ENCODE data around the gene FGF21. TPM values are rescaled to one million over a fixed set of nuclear protein-coding genes. Genes with fewer than 3 reads are reported as not detected.
A peak's percentile ranks its signal among the peaks of the same experiment; 100 is the strongest.

Gene FGF21
- total RNA-seq, 4 donors from 2014 or later = not detected

GRCh38 chr19:48806518-48806817, 51.1 kb downstream of the FGF21 start:
- Histone ChIP-seq H3K36me3 (peaks cover 0 to 44% of the 10 kb centered on the region in 2 donors), H3K27me3 (no peaks in the 10 kb centered on the region), H3K27ac (no peak overlapping the region), H3K4me1 (peaks cover 0 to 38% (median 3%) of the 10 kb centered on the region in 3 donors), H3K4me3 (no peak overlapping the region), H3K9me3 (no peaks in the 10 kb centered on the region)
- 67 to 83% methylated on average over 1 to 5 of the region's 5 CpGs for WGBS, 2 donors (ENCODE audit: low coverage in 1 of 2)
- TF ChIP-seq EP300 (IDR thresholded peaks at IDR 0.05) (no peak), POLR2AphosphoS5 (IDR thresholded peaks at IDR 0.05) (no peak)
- no peak for ATAC-seq

DNA sequence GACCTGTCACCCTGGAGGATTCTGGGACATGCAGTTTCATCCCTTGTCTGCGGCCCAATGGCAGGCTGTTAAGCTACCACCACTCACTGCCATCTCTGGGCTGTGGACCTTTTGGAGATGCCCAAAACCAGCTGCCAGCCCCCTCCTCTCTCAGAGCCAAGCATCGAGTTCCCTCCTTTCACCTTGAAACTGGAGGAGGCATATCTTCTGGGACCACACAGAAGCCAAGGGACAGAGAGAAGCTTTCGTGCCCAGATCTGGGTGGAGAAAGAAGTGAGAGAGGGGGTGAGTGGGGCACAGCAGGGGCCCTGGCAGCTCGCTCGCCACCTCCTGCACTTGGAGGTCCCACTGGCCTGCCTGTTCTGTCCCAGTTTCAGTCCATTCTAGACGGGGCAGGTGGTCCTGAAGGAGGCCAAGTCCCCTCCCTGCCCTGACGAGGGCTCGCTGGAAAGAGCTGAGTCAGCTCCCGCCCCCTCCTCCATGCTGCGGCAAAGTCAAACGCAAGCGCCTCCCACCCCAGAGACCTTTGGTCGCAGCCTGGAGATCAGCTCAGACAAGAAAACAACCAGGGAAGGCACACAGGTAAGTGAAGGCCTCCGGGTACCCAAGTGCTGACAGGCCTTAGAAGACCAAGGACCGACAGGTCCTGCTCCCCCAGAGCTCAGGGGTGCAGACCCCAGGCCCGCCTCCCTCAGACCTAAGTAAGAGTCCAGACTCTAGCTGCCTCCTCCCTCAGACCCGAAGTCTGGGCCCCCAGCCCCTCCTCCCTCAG, 51.7 kb downstream of the FGF21 start:
- no peaks in the 10 kb centered on the region for H3K27me3 ChIP-seq
- TF ChIP-seq EP300 (IDR thresholded peaks at IDR 0.05) (no peak), POLR2A (IDR thresholded peaks at IDR 0.05) (no peak), POLR2AphosphoS5 (IDR thresholded peaks at IDR 0.05) (no peak)
- TF ChIP-seq, protein P1, sequence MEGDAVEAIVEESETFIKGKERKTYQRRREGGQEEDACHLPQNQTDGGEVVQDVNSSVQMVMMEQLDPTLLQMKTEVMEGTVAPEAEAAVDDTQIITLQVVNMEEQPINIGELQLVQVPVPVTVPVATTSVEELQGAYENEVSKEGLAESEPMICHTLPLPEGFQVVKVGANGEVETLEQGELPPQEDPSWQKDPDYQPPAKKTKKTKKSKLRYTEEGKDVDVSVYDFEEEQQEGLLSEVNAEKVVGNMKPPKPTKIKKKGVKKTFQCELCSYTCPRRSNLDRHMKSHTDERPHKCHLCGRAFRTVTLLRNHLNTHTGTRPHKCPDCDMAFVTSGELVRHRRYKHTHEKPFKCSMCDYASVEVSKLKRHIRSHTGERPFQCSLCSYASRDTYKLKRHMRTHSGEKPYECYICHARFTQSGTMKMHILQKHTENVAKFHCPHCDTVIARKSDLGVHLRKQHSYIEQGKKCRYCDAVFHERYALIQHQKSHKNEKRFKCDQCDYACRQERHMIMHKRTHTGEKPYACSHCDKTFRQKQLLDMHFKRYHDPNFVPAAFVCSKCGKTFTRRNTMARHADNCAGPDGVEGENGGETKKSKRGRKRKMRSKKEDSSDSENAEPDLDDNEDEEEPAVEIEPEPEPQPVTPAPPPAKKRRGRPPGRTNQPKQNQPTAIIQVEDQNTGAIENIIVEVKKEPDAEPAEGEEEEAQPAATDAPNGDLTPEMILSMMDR (IDR thresholded peaks at IDR 0.05) = no peak
- 92 to 93% methylated on average over 2 of the region's 17 CpGs for WGBS, 2 donors (ENCODE audit: low coverage in 1 of 2)

GRCh38 chr19:48807590-48808308, 52.4 kb downstream of the FGF21 start:
- no peaks in the 10 kb centered on the region for H3K9me3 ChIP-seq
- peaks cover 0 to 42% of the 10 kb centered on the region in 2 donors for H3K36me3 ChIP-seq
- ATAC-seq = no peak
- no peak for TF ChIP-seq POLR2A (IDR thresholded peaks at IDR 0.05)
- TF ChIP-seq EP300 (IDR thresholded peaks at IDR 0.05) = no peak
- TF ChIP-seq, protein P1 (IDR thresholded peaks at IDR 0.05) = no peak
- no peak for TF ChIP-seq POLR2AphosphoS5 (IDR thresholded peaks at IDR 0.05)
- 80% methylated on average over 1 of the region's 13 CpGs; no CpG with 5 or more reads in 1 of the 2 donors for WGBS, 2 donors (ENCODE audit: low coverage in 1 of 2)
- peaks cover 0 to 48% (median 3%) of the 10 kb centered on the region in 3 donors for H3K4me1 ChIP-seq
- no peaks in the 10 kb centered on the region for H3K27me3 ChIP-seq
- H3K27ac ChIP-seq = peak overlapping the region in 1 of 4 donors; percentile 35
- H3K4me3 ChIP-seq = no peak overlapping the region

More for the DNA sequence above, 51.7 kb downstream of the FGF21 start:
- Histone ChIP-seq H3K27ac (peak overlapping the region in 1 of 4 donors; percentile 35), H3K4me3 (no peak overlapping the region), H3K36me3 (peaks cover 0 to 44% of the 10 kb centered on the region in 2 donors), H3K9me3 (no peaks in the 10 kb centered on the region), H3K4me1 (peaks cover 0 to 43% (median 3%) of the 10 kb centered on the region in 3 donors)
- ATAC-seq = no peak

Small RNAs within 50 kb of the gene (small RNA-seq; reads per million reads assigned to genes)
- gene RNU6-317P = 0 reads per million in 4 donors

Other genes with a start within 250 kb of the FGF21 start
- 1 to 10 TPM in 1 of 4 donors, under 1 TPM in 3; 0.13 to 1.2 (median 0.30) TPM for gene LMTK3, start 243.7 kb upstream of the FGF21 start, total RNA-seq
- 1 to 10 TPM in 2 of 4 donors, under 1 TPM in 1, not detected in 1; 0.93 to 3.9 (median 1.0) TPM for gene SULT2B1, start 203.4 kb upstream of the FGF21 start, total RNA-seq
- not detected for gene SPACA4, start 148.8 kb upstream of the FGF21 start, total RNA-seq
- gene FAM83E, start 140.4 kb upstream of the FGF21 start, total RNA-seq = 1 to 10 TPM in 1 of 4 donors, not detected in 3; 1.5 TPM
- gene RPL18, start 136.3 kb upstream of the FGF21 start, total RNA-seq = 1,000 to 10,000 TPM; 1,261 to 2,300 (median 1,588) TPM
- 10 to 100 TPM in 3 of 4 donors, 1 to 10 TPM in 1; 7.2 to 17.9 (median 13.7) TPM for gene SPHK2, start 136.0 kb upstream of the FGF21 start, total RNA-seq
- gene DBP, start 118.1 kb upstream of the FGF21 start, total RNA-seq = 10 to 100 TPM in 2 of 4 donors, 1 to 10 TPM in 2; 2.9 to 16.8 (median 8.9) TPM
- gene CA11, start 109.3 kb upstream of the FGF21 start, total RNA-seq = 10 to 100 TPM in 3 of 4 donors, 1 to 10 TPM in 1; 10.0 to 28.5 (median 12.5) TPM
- 1 to 10 TPM in 2 of 4 donors, under 1 TPM in 1, not detected in 1; 0.78 to 2.3 (median 1.1) TPM for gene NTN5, start 82.5 kb upstream of the FGF21 start, total RNA-seq
- gene FUT2, start 59.6 kb upstream of the FGF21 start, total RNA-seq = 1 to 10 TPM in 1 of 4 donors, not detected in 3; 3.4 TPM
- 1 to 10 TPM in 2 of 4 donors, under 1 TPM in 2; 0.25 to 3.7 (median 1.3) TPM for gene MAMSTR, start 35.8 kb upstream of the FGF21 start, total RNA-seq
- gene RASIP1, start 14.9 kb upstream of the FGF21 start, total RNA-seq = 10 to 100 TPM in 3 of 4 donors, 1 to 10 TPM in 1; 9.8 to 16.4 (median 10.3) TPM
- gene IZUMO1, start 8.6 kb upstream of the FGF21 start, total RNA-seq = under 1 TPM in 1 of 4 donors, not detected in 3; 0.27 TPM
- gene FUT1, start 2.9 kb upstream of the FGF21 start, total RNA-seq = 1 to 10 TPM in 3 of 4 donors, under 1 TPM in 1; 0.54 to 3.5 (median 2.6) TPM
- 10 to 100 TPM; 46.6 to 77.8 (median 57.8) TPM for gene BCAT2, start 55.5 kb downstream of the FGF21 start, total RNA-seq
- 10 to 100 TPM in 2 of 4 donors, 1 to 10 TPM in 2; 5.3 to 12.5 (median 8.2) TPM for gene HSD17B14, start 81.0 kb downstream of the FGF21 start, total RNA-seq
- 10 to 100 TPM; 11.4 to 29.2 (median 18.1) TPM for gene PLEKHA4, start 113.1 kb downstream of the FGF21 start, total RNA-seq
- gene PPP1R15A, start 116.9 kb downstream of the FGF21 start, total RNA-seq = 10 to 100 TPM; 53.9 to 70.0 (median 60.9) TPM
- gene TULP2, start 143.2 kb downstream of the FGF21 start, total RNA-seq = 1 to 10 TPM in 1 of 4 donors, not detected in 3; 2.0 TPM
- gene NUCB1, start 144.8 kb downstream of the FGF21 start, total RNA-seq = 100 to 1,000 TPM; 188 to 326 (median 279) TPM
- gene DHDH, start 178.2 kb downstream of the FGF21 start, total RNA-seq = under 1 TPM in 1 of 4 donors, not detected in 3; 0.81 TPM
- 10 to 100 TPM; 31.5 to 40.8 (median 34.8) TPM for gene BAX, start 199.4 kb downstream of the FGF21 start, total RNA-seq
- gene FTL, start 209.8 kb downstream of the FGF21 start, total RNA-seq = 1,000 to 10,000 TPM; 2,478 to 4,094 (median 2,824) TPM
- 10 to 100 TPM; 22.1 to 44.4 (median 38.5) TPM for gene GYS1, start 237.8 kb downstream of the FGF21 start, total RNA-seq
- 10 to 100 TPM; 69.4 to 96.5 (median 84.2) TPM for gene RUVBL2, start 238.4 kb downstream of the FGF21 start, total RNA-seq

Data from gastroesophageal sphincter (tissue), 4 donors.